Stimulated activated naive CD4-positive, alpha-beta T cell treated with Interleukin-2 at 50 U/mL for 16 hours (primary cell): ENCODE measurements around the gene KLK13.

ENCODE experiments used
- DNase-seq: peaks from one replicate; lab custom pipeline; 2025; lab: John Stamatoyannopoulos, UW

Gene KLK13

DNA sequence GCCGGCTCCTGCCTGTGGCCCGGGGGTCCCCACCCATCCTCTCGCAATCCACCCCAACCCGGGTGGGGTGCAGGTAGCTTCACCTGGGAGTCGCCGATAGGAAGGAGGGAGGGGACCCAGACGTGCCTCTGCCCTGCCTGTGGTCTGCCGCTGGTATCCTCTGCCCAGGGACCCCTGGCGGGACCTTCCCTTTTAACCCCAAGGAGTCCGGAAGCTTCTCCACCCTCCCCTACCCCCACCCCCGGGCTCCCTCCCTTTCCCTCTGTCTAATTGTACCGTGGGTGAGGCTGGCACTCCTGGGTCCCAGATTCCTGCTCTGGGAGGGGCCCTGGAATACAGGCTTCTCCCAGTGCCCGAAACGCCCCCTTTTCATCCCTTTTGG lies 45.4 kb downstream of the KLK13 start, which contains the start of gene KLK10:
Gene KLK10, minus strand, starts transcription at position 166 of the 382 bp plus-strand sequence. CDS start 579 bp downstream, outside the sequence.
- DNase-seq = no peak

DNA sequence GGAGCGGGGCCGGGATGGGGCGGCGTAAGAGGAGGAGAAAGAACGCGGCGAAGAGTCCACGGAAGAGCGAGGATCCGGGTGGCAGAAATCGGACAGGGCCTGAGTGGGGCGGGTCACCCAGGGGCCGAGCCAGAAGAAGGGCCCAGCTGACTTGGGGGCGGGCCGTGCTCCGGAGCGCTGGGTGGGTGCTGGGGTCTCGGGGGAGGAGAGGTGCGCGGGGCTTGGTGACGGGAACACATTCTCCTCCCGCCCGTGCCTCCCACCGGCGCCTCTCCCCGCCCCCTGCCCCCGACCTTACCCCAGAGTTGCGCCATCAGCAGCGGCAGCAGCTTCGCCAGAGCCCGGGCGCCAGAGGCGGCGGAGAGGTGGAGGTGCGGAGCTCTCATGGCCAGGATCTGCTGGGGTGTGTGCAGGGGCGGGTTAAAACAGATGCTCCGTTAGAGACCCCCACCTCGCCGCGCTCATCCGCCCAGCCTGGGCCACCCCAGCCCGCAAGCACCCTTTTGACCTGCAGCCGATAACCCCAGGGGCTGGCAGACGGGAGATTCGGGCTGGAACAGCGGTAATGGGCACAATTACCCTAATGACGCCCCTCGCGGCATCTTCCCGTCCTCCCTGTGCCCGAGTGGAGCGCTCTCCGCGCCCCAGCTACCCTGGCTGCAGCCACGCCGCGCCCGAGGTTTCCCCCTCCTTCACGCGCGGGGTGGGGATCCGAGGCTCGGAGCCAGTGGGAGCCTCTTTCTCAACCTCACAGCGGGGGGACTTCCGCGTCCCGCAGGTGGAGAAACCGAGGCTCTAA lies 45.9 kb downstream of the KLK13 start:
- DNase-seq = no peak

DNA sequence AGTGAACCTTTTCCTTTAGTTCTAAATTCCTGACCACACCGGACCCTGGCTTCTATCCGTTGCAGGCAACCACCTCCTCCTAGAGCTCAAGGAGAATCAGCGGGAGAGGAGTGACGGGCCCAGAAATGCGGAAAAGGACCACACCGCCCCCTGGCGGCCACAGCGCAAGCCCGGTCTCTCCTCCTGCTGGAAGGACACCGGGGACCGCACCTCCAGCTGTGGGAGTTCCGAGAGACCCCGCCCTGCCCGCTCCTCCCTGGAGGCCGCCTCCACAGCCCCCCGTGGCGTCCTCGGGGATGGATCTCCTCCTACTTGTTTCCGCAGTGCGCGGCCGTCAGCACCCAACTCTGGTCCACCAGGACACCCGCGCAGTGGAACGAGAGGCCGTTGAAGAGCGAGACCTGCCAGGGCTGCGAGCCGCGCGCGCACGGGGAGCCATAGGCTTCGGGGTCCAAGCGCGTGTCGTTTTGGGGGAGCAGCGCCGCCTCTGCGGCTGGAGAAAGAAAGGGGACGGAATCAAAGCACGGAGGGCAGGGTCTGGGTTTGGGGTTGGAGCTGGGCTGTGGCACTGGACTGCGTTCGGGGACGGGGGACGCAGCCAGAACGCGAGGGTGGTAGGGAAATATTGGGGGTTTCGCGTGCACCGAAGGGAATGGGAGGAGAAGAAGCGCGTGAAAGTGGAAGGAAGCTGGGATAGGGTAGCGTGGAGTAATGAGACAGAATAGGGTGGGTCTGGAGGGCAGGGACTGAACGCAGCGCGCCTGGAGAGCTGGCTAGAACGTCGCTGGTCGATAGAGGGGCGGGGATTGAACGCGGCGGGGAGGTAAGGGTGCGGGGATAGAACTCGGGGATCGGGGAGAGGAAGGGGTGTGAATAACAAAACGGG lies 47.9 kb downstream of the KLK13 start:
- no peak for DNase-seq

DNA sequence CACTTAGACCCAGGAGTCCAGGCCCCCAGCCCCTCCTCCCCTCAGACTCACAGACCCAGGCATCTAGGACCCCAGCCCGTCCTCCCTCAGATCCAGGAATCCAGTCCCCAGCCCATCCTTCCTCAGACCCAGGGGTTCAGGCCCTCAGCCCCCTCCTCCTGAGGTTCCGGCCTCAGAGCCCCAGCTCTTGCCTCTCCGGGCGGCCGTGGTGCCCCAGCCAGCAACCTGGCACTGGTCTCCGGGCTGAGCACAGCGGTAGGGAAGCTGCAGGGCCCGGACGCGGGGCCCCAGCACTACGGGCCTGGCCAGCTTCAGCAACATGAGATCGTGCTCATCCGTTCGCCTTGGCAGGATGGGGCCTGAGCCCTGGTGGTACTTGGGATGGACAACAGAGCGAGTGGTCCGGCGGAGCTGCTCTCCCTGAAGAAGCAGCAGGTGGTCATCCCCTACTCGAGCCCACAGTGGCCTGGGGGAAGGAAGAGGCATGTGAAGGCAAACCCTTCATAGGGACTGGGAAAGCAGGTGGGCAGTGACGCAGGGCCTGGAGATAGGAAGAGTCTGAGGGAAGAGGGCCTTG lies 49.1 kb downstream of the KLK13 start:
- DNase-seq = no peak

DNA sequence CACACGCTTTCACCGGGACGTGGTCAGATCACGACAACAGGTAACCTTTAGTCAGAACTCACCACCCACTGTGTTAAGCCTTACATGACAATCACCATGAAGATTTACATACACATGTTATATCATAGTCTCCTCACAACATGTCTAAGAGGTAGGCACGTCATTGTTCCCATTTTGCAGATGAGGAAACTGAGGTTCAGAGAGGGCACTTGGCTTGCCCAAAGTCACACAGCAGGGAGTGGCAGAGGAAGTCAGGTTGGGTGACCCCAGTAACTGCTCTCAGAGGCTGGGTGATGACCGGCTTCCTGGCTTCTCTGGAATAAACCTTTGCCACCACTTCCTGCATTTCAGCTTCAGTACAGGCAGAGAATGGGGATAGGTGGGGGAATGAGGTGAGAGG lies 50.6 kb downstream of the KLK13 start:
- DNase-seq = no peak

DNA sequence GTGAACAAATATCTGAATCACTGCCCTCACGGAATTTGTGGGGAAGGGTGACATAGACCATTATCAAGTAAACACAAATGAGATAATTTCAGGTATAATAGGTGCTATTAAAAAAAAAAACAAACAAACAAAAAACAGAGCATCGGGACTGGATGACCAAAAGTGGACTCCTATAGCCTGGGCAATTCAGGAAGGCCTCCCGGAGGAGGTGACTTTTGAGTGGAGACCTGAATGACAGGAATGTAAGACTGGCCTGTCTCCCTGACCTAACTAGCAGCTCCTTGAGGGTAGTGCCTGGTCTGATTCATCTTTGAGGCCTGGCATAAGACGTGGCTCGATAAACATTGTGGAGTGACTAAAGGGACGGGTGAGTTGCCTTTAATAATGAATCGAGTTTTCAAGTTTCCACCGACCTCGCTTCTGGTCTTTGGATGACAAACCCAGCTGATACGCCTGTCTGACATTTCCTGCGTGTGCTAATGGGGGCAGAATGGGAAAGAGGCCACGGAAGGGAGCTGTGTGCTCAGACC lies 52.2 kb downstream of the KLK13 start:
- no peak for DNase-seq

DNA sequence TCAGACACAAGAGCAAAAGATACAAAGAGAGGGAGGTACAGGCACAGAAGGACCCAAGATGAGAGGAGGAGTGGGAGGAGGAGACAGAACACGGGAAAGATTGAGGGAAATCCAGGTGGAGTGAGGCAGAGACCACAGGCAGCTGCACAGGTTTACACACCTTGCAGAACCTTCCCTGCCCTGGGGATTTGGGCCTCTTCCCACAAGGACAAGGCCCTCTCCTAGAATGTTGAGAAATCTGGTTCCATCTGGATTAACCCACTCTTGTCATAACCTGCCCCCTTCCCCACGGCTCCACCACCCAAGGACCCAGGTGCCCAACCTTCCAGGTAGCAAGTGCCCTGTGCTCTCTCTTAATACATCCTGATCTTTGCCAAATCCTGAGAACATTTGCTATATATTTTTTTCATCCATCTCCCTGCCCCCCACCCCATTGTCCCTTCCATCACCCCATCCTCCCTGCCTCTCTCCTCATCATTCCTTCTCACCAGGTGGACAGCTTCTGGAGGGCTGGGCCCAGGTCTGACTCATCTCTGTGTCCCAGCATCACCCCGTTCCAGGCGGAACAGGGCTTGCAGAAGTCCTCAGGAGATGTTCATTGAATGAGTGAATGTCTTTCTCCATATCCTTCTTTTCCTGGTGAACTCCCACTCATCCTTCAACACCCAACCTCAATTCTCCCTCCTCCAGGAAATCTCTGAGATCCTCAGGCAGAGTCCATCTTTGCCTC lies 54.7 kb downstream of the KLK13 start:
- no peak for DNase-seq

DNA sequence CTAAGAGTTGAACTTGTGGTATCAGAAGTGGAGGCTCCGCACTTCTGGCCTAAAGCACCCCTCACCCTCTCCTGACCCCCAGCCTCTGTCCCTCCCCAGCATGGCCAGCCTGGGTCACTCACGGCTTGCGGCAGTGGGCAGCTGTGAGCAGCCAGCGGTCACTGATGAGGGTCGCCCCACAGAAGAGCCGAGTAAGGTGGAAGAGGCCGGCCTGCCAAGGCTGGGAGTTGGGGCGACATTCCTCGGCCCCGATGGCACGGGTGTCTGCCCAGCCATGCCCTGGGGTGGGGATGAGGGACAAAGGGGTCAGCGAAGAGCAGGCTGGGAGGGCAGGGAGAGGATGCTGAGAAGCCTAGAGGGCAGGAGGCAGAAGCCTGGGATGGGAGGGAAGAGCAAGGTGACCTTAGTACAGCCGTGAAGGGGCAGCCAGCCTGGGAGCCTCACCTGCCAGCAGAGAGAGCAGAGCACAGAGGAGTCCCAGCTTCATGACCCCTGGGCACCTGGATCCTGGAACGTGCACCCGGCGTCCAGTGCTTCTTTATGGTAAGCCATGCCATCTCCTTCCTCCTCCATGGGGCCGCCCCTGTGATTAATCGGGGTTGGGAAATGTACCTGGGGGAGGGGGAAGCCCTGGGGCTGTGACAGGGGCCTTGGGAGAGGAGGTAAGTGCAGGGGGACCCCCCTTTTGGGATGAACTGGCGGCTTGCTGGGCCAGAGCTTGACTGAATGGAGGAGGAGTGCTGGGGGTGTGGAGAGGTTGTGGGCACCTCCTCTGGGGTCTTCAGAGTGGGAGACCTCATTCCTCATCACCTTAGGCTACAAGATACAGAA lies 55.6 kb downstream of the KLK13 start:
- no peak for DNase-seq

DNA sequence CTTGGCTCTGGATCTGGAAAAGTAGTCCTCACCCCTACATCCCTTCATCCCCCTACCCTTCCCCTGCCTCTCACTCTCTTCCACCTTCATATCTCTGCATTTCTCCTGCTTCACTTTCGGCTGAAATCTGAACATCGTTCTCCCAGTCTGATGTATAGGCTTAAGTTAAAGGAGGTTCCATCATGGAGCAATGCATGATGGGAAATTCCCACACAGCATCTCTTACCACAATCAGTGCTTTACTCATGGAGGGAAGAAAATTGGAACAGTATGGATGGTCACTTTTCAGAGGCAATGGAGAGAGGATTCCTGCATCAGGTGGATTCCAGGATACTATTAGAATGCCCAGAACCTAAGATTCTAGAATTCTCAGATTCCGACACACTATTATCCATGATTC lies 57.4 kb downstream of the KLK13 start:
- DNase-seq = no peak

DNA sequence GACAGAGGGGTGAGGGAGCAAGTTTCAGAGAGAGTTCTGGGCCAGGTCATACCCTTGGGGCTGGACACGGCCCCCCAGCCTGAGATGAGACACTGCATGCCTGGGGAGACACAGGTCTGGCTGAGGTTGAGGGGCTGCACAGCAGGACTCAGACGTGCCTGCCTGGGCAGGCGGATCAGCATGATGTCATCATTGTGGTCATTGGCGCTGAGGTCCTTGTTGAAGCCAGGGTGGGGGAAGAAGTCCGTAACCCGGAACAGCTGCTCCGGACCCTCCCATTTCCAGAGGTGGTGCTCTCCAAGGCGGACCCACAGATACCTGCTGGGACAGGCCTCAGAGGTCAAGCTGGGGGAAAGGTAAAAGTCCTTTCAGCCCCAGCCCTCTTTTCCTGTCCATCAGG lies 58.5 kb downstream of the KLK13 start:
- DNase-seq = no peak
